K562 (cell line): ENCODE results near the gene GAPDH. TPM values are rescaled to one million over a fixed set of nuclear protein-coding genes. Genes with fewer than 3 reads are reported as not detected.

Experiments used
- ARID1B ChIP-seq: fragments of 450-650 bp; IDR thresholded peaks from 2 replicates; pipeline ENCODE4 v1.6.1; 2016; ENCODE audit warnings: antibody characterized with exemption, mild to moderate bottlenecking, inconsistent platforms
- CCAR2 ChIP-seq: fragments of 200-400 bp; formaldehyde crosslinking; IDR thresholded peaks from 2 replicates; pipeline ENCODE4 v1.6.1; 2017; ENCODE audit warnings: mild to moderate bottlenecking, low read depth, low read length
- EP400 ChIP-seq: fragments of 450-650 bp; IDR thresholded peaks from 2 replicates; pipeline ENCODE4 v1.6.1; 2017; ENCODE audit warnings: antibody characterized with exemption, mild to moderate bottlenecking, moderate library complexity
- EZH2 ChIP-seq: IDR thresholded peaks from 2 replicates; pipeline ENCODE4 v1.6.1; 2012; ENCODE audit warnings: low read depth, mild to moderate bottlenecking, inconsistent platforms, low read length, borderline replicate concordance
- KLF16 ChIP-seq: IDR thresholded peaks from 2 replicates; pipeline ENCODE4 v1.6.1; 2016; ENCODE audit warnings: antibody characterized with exemption
- L3MBTL2 ChIP-seq: fragments of 450-650 bp; IDR thresholded peaks from 2 replicates; pipeline ENCODE4 v1.6.1; 2016; ENCODE audit warnings: mild to moderate bottlenecking, moderate library complexity
- MAFF ChIP-seq: IDR thresholded peaks from 2 replicates; pipeline ENCODE4 v1.6.1; 2012; ENCODE audit warnings: low read length, improper control_type of control experiment
- MAFG ChIP-seq: fragments of 450-650 bp; conservative IDR thresholded peaks from 2 replicates; pipeline ENCODE4 v1.6.1; 2016; ENCODE audit warnings: missing genetic modification characterization, missing compliant biosample characterization
- MEF2A ChIP-seq: IDR thresholded peaks from 2 replicates; pipeline ENCODE4 v1.6.1; 2011; ENCODE audit warnings: low read depth, mild to moderate bottlenecking, low read length, moderate library complexity; ENCODE audit not compliant: control insufficient read depth
- NR1H2 ChIP-seq: sonication (generic); formaldehyde crosslinking; IDR thresholded peaks from 2 replicates; pipeline ENCODE4 v1.4.0; 2020; ENCODE audit warnings: mild to moderate bottlenecking, missing genetic modification reagents
- PRMT5 ChIP-seq: sonication (generic); formaldehyde crosslinking; IDR thresholded peaks from 2 replicates; pipeline ENCODE4 v1.5.0; 2020; ENCODE audit warnings: missing genetic modification reagents
- PTBP1 ChIP-seq: fragments of 200-400 bp; formaldehyde crosslinking; IDR thresholded peaks from 2 replicates; pipeline ENCODE4 v1.6.1; 2017; ENCODE audit warnings: low read depth, low read length
- RBM15 ChIP-seq: fragments of 200-400 bp; formaldehyde crosslinking; IDR thresholded peaks from 2 replicates; pipeline ENCODE4 v1.6.1; 2018; ENCODE audit warnings: mild to moderate bottlenecking, low read length, moderate library complexity; ENCODE audit not compliant: insufficient read depth
- SPI1 ChIP-seq: IDR thresholded peaks from 2 replicates; pipeline ENCODE4 v1.6.1; 2011; ENCODE audit warnings: low read depth, low read length, control low read depth, borderline replicate concordance
- SREBF1 ChIP-seq: fragments of 150-350 bp; IDR thresholded peaks from 2 replicates; pipeline ENCODE4 v1.6.1; 2014; ENCODE audit warnings: antibody characterized with exemption, low read depth, low read length, borderline replicate concordance
- STAT5A ChIP-seq: IDR thresholded peaks from 2 replicates; pipeline ENCODE4 v1.6.1; 2012; ENCODE audit warnings: low read length, inconsistent platforms, borderline replicate concordance
- ZBTB7A ChIP-seq: IDR thresholded peaks from 2 replicates; pipeline ENCODE4 v1.6.1; 2011; ENCODE audit warnings: low read depth, mild to moderate bottlenecking, low read length, moderate library complexity, borderline replicate concordance; ENCODE audit not compliant: control insufficient read depth
- ZNF644 ChIP-seq: fragments of 200-800 bp; sonication (Bioruptor generic); IDR thresholded peaks from 2 replicates; pipeline ENCODE4 v1.6.1; 2016; ENCODE audit warnings: low read depth, missing genetic modification characterization, missing compliant biosample characterization
- ZNF696 ChIP-seq: fragments of 250-450 bp; sonication (Bioruptor Pico); conservative IDR thresholded peaks from 2 replicates; pipeline ENCODE4 v1.4.0; 2020; ENCODE audit warnings: mild to moderate bottlenecking, moderate library complexity
- polyA plus RNA-seq, 8 experiments: library from polyadenylated mRNA; depleted of rRNA in 4 of 8; stranded (reverse) in 5 of 8; unstranded in 3 of 8; fragments of >200 nt; fragmentation: Nextera tagmentation in 2 of 8; fragmentation: Illumina TruSeq in 1 of 8; extraction: Ambion mirVana in 2 of 8; extraction: Trizol in 1 of 8; gene quantifications; 2 replicates each; pipeline versions ENCODE4 v1.2.1 to v1.2.3, GENCODE V29; 2011 to 2014; ENCODE audit warnings: inconsistent platforms in 1 of 8, missing spikeins in 1 of 8
- total RNA-seq, 7 experiments: library from RNA; depleted of rRNA in 6 of 7; stranded (reverse); fragments of >200 nt in 6 of 7; fragmentation: Illumina TruSeq in 2 of 7; extraction: Trizol in 2 of 7; gene quantifications; 2 replicates each; pipeline versions ENCODE4 v1.2.1 to v1.2.3, GENCODE V29; 2011 to 2021; ENCODE audit warnings: low replicate concordance in 1 of 7
- TF ChIP-seq, protein P1 (sequence below): fragments of 150-350 bp; IDR thresholded peaks from 2 replicates; pipeline ENCODE4 v1.6.1; 2014; ENCODE audit warnings: low read depth, mild to moderate bottlenecking, low read length, borderline replicate concordance
- TF ChIP-seq, protein P2 (sequence below): fragments of 450-650 bp; IDR thresholded peaks from 2 replicates; pipeline ENCODE4 v1.6.1; 2017; ENCODE audit warnings: mild to moderate bottlenecking, moderate library complexity
- TF ChIP-seq, protein P3 (sequence below), 3 experiments: fragments of 200-800 bp in 1 of 3; sonication (Bioruptor generic) in 1 of 3; sonication (generic) in 1 of 3; formaldehyde crosslinking in 1 of 3; IDR thresholded peaks; 2 replicates each; pipeline versions ENCODE4 v1.6.1 to v1.8.0; 2016 to 2022; ENCODE audit warnings: mild to moderate bottlenecking in 2 of 3, missing compliant biosample characterization in 2 of 3, missing genetic modification characterization in 2 of 3, missing genetic modification reagents in 1 of 3
- TF ChIP-seq, protein P4 (sequence below): IDR thresholded peaks from 2 replicates; pipeline ENCODE4 v1.6.1; 2016; ENCODE audit warnings: missing genetic modification characterization, missing compliant biosample characterization

GAPDH gene
- total and polyA plus RNA-seq, 9 of the 15 experiments (the other 6 are each of a cell fraction or from before 2014, with no cell fraction given) = 2,206 to 6,793 (median 4,217) TPM

DNA sequence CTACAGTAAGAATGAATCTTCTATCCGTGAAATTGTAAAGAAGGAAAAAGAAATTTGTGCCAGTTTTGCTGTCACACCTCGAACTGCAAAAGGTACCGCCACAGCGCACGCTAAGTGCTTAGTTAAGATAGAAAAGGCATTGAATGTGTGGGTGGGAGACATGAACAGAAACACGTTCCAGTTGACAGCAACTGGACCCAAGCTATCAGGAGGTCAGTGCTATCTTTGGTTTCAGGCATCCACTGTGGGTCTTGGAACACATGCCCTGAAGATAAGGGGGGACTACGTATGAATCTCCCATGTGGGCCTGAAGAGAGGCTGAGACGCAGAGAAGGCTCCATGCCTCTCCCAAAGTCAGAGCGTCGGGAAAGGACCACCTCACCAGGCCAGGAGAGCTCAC is 11.7 kb downstream of the GAPDH start (continued):
- TF ChIP-seq, protein P1, sequence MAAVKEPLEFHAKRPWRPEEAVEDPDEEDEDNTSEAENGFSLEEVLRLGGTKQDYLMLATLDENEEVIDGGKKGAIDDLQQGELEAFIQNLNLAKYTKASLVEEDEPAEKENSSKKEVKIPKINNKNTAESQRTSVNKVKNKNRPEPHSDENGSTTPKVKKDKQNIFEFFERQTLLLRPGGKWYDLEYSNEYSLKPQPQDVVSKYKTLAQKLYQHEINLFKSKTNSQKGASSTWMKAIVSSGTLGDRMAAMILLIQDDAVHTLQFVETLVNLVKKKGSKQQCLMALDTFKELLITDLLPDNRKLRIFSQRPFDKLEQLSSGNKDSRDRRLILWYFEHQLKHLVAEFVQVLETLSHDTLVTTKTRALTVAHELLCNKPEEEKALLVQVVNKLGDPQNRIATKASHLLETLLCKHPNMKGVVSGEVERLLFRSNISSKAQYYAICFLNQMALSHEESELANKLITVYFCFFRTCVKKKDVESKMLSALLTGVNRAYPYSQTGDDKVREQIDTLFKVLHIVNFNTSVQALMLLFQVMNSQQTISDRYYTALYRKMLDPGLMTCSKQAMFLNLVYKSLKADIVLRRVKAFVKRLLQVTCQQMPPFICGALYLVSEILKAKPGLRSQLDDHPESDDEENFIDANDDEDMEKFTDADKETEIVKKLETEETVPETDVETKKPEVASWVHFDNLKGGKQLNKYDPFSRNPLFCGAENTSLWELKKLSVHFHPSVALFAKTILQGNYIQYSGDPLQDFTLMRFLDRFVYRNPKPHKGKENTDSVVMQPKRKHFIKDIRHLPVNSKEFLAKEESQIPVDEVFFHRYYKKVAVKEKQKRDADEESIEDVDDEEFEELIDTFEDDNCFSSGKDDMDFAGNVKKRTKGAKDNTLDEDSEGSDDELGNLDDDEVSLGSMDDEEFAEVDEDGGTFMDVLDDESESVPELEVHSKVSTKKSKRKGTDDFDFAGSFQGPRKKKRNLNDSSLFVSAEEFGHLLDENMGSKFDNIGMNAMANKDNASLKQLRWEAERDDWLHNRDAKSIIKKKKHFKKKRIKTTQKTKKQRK = no peak
- TF ChIP-seq, protein P2, sequence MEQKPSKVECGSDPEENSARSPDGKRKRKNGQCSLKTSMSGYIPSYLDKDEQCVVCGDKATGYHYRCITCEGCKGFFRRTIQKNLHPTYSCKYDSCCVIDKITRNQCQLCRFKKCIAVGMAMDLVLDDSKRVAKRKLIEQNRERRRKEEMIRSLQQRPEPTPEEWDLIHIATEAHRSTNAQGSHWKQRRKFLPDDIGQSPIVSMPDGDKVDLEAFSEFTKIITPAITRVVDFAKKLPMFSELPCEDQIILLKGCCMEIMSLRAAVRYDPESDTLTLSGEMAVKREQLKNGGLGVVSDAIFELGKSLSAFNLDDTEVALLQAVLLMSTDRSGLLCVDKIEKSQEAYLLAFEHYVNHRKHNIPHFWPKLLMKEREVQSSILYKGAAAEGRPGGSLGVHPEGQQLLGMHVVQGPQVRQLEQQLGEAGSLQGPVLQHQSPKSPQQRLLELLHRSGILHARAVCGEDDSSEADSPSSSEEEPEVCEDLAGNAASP = no peak
- no peak for TF ChIP-seq MAFF
- TF ChIP-seq MEF2A = no peak
- peak; percentile 58; the same call in 1 of the 2 replicates for TF ChIP-seq L3MBTL2
- TF ChIP-seq CCAR2 = no peak
- TF ChIP-seq, protein P3, sequence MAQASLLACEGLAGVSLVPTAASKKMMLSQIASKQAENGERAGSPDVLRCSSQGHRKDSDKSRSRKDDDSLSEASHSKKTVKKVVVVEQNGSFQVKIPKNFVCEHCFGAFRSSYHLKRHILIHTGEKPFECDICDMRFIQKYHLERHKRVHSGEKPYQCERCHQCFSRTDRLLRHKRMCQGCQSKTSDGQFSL (CRISPR knock-in tag; IDR thresholded peaks at IDR 0.05) = no peak
- TF ChIP-seq, protein P3 (tag; IDR thresholded peaks at IDR 0.05) = no peak
- peak; percentile 91 for TF ChIP-seq ARID1B
- TF ChIP-seq, protein P4, sequence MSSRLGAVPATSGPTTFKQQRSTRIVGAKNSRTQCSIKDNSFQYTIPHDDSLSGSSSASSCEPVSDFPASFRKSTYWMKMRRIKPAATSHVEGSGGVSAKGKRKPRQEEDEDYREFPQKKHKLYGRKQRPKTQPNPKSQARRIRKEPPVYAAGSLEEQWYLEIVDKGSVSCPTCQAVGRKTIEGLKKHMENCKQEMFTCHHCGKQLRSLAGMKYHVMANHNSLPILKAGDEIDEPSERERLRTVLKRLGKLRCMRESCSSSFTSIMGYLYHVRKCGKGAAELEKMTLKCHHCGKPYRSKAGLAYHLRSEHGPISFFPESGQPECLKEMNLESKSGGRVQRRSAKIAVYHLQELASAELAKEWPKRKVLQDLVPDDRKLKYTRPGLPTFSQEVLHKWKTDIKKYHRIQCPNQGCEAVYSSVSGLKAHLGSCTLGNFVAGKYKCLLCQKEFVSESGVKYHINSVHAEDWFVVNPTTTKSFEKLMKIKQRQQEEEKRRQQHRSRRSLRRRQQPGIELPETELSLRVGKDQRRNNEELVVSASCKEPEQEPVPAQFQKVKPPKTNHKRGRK (tag) = no peak
- no peak for TF ChIP-seq MAFG (tag)
- no peak for TF ChIP-seq ZNF644 (tag)
- TF ChIP-seq EP400 = peak; percentile 28; the same call in 1 of the 2 replicates
- no peak for TF ChIP-seq NR1H2 (CRISPR knock-in tag)
- TF ChIP-seq PTBP1 = no peak
- peak; percentile 79; the same call in 1 of the 2 replicates for TF ChIP-seq KLF16
- TF ChIP-seq SREBF1 = no peak
- TF ChIP-seq ZBTB7A = no peak
- TF ChIP-seq SPI1 = no peak
- TF ChIP-seq RBM15 = no peak
- TF ChIP-seq EZH2 = no peak
- TF ChIP-seq PRMT5 (CRISPR knock-in tag) = no peak
- TF ChIP-seq STAT5A = peak; percentile 72; the same call in 1 of the 2 replicates
- no peak for TF ChIP-seq ZNF696
